HG03378 (cell line): ENCODE data around the gene TRPM3.
"Not testable (repeated sequence)": the region's sequence is repeated elsewhere in the genome, so short reads cannot be mapped to it uniquely, and the experiment has no call there.

Experiments used
- ATAC-seq: cut with Tn5 transposase; IDR thresholded peaks from one replicate; pipeline ENCODE4 v1.9.1; 2021; ENCODE audit warnings: mild to moderate bottlenecking, moderate library complexity; ENCODE audit not compliant: unreplicated experiment

The TRPM3 gene

DNA sequence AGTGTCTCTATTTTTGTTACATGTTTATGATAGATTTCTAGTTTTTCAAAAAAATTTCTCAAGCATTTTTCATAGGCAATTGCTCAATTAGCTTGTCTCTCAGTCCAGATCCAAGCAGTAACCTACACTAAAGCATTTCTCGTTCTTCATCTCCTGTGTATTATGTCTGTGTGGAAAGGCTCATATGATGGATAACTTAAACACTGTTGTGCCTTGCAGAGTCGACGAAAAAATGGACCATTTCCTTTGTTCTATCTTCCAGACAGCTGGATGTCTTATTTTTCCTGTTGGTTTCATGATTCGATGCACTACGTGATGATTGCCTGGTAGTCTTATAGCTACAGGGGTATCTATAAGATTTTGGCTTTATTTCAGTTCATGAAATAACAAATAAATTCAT lies 347.8 kb downstream of the TRPM3 start:
- ATAC-seq = no peak

DNA sequence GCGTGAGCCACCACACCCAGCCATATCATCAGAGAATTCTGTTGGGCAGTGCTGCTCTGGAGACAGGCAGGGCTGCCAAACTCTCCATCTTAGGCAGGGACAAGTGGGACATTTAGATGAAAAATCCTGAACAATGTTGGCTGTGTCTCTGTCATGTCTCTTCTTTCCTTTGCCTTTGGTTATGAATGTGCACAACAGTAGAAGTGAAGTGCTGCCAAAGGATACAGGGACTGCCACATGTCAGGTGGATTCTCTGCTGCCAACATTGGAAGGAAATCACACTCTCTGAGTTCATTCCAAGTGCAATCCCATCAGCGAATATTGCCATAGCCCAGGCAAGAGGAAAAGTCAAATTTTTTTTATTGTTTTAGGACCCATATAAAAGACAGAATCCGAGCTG lies 348.8 kb downstream of the TRPM3 start:
- ATAC-seq = no peak

DNA sequence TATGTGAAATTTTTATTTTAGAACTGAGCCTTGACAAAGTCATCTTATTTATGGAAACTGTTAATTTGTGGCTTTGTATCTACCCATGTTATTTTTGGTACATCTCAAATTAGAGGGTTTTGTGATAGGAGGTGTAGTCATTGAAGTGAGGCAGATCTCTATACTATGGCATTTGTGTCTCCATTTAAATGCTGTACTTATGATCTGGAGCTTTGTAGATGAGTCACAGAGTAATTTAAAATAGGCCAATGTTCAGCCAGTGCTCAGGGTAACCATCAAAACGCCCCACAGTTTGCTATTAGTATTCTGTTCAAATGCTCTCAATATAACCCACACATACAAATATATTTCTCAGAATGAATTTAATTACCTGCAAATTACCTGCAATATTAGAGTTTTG lies 355.5 kb downstream of the TRPM3 start:
- no peak for ATAC-seq

DNA sequence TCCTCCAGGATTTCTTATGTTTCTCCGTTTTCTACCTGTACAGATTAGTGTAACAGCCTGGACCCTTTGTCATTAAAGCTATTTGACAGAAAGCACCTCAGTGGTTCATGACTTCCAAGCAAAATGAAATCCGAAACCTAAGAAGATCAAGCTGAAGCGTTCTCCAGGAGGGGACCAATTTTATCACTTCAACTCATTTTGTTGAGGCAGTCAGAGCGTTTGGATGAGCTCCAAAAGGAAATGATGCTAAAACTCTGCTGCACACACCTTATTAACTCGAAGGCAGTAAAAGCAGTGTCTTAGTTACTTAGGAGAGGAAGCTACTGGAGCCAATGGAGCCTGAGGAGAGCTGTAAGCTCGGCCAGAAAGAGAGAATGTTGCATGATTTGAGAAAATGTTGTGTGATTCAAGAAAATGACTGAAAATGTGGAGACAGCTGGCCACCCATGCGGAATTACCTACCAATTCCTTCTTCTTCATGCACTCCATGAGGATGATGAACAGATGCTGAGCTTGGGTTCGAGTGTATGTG lies 360.2 kb downstream of the TRPM3 start:
- no peak for ATAC-seq

DNA sequence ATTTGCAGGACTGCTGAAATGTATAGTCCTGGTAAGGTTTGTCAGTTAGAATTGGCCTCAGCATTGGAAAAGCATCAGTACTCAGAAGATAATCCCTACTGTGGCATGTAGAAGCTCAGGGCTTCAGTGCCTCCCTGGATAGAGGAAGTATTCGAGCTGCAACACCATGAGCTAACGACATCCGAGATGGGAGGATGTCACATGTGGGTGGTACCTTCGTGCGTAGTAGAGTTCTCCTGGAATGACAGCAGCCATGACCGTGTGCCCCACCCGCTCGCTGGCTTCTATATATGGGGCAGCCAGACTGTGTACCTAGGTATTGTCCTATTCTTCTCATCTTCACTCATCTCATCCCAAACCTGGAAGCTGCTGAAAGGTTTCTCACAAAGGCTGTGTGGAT lies 361.2 kb downstream of the TRPM3 start:
- ATAC-seq = no peak

DNA sequence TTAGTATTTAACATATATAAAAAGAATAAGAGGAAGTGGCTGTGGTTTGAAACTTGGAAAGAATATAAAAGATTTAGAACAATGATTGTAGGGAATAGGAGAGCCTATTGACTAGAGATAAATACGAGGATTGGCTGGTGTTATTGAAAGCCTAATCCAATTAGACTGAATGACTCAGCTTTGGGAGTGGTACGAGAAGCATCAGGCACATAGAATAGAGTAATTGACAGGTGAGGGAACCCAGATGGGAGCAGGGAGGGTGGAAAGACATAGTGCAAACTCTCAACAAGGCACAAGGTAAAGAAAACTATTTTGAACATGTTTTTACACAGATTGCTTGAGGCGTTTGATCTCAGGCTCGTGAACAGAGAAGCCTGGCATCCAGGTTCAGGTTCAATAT lies 368.1 kb downstream of the TRPM3 start:
- ATAC-seq = no peak

DNA sequence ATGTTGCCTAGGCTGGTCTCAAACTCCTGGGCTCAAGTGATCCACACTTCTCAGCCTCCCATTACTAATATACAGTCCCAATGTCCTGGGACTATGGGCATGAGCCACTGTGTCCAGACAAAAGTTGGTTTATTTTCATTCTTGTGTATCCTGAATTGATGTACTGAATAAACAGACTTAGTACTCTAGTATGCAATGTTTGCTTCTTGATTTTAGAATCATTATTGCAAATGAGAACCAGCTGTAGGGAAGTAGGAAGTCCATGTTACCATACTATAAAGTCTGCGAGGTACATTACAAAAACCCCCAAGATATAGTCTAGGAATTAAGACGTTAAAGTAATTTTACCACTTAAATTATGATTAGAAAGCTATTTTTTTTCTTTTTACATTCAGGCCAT lies 372.4 kb downstream of the TRPM3 start:
- ATAC-seq = no peak

DNA sequence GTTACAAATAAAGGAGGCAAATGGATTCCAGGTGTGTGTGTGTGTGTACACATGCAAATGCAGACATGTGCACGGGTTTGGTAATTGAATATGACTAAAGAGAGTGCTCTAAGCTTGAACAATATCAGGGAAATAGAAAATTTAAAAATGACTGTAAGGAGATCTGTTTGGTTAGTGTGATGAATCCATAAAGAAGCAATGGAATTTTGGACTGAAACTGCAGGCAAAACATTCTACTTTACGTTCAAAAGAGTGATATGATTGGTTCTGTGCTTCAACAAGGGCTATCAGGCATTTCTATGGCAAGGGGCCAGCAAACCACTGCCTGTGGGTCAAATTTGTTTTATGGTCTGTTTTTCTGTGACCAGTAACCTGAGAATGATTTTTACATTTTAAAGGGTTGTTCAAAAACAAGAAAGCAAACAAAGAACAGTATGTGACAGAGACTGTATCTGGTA lies 374.1 kb downstream of the TRPM3 start:
- ATAC-seq = no peak

DNA sequence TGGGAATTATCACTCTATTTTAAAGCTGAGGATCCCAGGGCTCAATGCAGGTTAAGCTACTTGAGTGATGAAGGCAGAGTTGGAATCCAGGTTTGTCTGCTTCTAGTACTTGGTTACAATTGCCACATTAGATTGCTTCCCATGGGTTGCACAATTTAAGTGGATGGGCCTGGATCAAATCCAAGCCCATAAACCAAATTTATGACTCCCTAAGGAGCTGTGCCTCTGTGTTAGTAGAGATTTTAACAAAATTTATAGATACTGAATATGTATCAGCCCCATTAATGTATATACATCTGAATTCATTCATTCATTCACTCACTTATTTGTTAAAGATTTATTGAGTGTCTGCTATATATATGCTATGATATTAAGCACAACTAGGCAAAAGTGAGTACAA lies 374.7 kb downstream of the TRPM3 start:
- ATAC-seq = no peak

DNA sequence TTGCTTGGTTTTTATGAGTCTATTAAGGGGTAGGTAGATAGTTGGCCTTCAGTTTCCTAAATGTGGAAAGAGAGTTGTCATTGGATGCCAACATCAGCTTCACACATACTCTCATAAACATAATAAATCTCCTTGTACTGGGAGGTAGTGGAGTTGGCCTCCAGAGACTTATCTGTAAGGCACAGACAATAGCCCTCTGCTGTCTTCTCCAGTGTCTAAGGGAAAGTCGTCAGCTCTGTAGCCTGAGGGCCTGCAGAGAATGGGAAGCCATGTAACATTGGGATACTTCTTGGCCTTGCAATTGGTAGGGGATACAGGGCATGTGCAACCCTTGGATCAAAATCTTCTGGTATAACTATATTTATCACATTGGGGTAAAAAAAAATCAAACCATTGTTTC lies 375.1 kb downstream of the TRPM3 start:
- ATAC-seq = no peak

DNA sequence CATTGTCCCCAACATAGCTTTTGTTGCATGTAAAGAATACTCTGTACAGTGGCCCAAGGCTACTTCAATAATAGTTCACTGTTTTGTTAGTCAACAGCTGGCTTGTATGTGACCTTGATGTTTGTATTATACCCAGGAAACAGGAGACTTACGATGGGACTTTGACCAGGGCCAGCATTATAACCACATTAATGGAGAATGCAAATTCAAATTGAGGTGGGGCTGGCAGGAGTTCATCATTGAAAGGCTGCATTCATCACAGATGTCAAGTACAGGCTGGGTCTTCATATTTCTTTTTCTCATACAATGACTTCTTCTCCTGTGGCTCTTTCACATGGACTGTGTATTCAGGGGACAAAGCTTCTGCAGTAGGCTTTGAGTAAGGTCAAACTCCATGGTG lies 396.6 kb downstream of the TRPM3 start:
- ATAC-seq = not testable (repeated sequence)

DNA sequence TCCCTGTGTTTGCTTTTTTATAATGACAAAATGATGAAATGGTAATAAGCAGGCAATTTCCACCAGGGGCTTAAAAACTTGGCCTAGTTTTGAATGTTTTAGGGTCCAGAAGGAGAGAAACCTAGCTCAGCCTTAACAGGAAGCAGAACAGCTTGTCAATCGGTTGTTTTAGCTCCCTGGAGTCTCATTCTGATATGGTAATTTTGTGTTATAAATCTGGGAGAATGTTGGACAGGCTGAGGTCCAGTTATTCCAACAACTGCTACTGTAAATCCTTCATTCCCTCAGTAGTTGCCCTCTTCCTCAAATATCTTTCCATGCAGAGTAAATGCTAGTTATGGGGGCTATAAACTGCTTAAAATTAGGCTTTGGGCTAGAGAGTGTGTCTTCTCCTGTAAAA lies 397.4 kb downstream of the TRPM3 start:
- not testable (repeated sequence) for ATAC-seq

DNA sequence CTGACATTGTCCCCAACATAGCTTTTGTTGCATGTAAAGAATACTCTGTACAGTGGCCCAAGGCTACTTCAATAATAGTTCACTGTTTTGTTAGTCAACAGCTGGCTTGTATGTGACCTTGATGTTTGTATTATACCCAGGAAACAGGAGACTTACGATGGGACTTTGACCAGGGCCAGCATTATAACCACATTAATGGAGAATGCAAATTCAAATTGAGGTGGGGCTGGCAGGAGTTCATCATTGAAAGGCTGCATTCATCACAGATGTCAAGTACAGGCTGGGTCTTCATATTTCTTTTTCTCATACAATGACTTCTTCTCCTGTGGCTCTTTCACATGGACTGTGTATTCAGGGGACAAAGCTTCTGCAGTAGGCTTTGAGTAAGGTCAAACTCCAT lies 414.6 kb downstream of the TRPM3 start:
- not testable (repeated sequence) for ATAC-seq

DNA sequence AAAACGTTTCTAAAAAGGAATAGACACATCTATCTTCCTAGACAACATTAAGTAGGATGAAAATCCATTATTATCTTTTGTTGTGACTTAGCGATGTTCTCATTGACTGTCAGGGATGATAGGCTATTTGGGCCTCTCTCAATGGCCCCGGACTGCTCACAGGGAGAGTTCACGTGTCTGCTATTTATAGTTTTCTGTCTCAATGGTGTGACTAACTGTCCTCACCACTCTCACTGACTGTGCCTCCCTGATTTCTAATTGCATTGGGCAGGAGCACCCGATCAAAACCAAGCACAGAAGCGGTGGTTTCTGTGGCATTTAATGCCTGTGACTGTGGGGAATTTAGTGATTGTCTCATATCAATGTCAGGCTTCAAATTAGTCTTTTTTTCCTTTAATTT lies 420.3 kb downstream of the TRPM3 start:
- ATAC-seq = no peak

DNA sequence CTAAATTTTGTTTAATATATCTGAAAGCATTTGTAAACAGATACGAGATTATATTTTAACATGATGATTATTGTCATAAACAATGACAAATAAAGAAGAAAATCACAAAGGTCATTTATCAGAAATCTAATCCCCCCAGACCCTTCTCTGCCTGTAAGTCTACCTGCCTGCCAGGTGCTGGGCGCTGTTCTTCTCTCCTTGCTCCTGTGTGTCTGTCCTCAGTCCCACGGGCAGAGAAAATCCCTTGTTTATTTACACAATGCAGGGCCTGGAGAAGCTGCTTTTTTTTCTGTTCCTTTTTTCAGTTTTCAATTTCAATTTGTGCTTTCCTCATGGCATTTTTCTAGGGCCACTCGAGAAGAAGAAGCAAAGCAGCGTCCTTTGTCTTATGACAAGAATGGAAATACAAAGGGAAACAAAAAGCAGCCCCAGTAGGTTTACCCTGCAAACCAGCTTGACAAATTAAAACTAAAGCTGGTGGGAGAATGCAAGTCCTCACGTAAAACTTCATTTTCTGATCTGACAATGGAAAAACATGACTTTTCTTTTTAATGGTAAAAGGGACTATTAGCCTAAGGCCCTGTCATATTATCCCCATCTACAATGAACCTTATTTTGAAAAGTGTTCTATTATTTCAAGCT lies 424.6 kb downstream of the TRPM3 start:
- no peak for ATAC-seq

DNA sequence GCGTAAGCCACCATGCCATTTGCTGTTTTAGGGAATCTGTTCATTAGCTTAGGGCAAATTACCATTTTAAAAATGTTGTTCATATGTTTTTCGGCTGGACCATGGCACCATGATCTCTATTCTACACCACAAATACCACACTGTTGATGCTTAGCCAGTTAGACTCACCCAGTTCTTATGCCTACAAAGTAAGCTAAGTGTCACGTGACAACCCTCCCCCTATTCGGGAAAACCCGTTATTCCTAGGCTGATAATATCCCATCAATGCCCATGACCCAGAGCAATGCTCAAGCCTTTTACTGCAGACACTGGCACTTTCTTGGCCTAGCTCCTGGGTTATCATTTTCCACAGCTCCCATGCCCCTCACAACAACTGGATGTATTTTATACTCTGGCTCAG lies 426.7 kb downstream of the TRPM3 start:
- no peak for ATAC-seq

DNA sequence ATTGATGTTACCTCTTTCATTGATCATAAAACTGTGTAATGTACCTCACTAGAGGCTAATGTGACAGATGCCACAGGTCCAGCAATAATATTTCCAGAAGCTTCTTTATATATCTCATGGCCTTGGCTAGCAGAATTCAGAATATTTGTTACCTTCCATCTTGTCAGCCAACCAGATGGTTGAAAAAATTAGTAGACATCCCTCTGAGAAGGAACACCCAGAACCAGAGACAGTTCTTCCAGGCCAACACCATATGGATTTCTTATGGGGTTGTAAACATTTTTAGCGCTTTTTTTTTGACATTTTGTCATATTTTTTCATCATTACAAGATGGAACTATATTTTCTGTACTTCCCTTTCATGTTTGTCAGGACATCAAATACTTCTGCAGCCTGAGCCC lies 428.2 kb downstream of the TRPM3 start:
- ATAC-seq = no peak

DNA sequence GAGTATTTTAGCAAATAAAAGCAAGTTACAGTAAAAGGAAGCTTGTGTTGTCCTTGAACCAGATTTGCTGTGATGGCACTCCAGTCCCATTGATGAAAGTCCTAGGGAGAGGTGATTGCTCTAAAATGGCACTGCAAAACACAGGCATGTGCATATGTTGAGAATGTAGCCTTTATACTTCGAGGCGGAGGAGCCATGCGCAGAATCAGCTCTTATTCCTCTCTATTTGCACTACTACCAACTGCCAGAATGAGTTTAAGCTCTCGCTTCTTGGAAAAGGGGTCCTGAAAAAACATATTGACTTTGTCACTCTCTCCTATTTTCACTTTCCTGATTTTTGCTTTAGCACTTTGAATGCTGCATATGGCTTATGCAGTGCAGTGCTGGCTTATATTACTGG lies 429.0 kb downstream of the TRPM3 start:
- ATAC-seq = no peak

DNA sequence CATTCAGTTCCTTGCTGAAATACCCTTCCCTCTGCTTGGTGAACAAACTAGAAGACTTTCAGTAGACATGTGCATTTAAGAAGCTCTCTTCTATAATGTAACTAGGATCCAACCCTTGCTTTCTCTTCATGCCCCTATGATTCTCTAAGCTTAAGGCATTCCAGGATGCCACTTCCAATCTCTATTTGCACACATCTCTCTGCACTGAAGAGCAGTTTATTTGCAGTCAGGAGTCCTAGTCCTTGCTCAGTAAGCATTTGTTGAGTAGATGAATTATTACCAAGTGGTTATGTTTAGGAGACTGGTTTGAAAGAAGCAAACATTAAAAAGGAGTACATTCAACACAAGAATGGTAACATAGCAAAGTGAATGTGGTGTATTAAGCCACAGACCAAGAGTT lies 432.7 kb downstream of the TRPM3 start:
- ATAC-seq = no peak

DNA sequence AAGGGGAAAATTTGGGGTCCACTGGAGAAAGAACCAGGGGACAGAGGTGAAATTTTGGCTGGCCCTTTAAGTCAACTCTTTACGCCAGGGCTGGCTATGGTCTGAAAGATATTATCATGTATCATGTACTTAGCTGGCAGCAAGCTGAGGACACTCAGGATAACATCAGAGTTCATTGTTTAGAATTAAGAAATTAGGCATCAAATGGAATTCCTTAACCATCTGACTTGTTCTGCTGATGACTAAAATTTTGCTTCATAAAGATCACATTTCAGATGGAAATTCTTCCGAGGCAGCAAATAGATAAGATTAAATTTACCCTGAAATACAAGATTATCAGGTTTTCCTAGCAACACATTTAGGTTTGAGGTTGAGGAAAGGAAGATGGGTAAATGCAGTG lies 437.6 kb downstream of the TRPM3 start:
- ATAC-seq = no peak

DNA sequence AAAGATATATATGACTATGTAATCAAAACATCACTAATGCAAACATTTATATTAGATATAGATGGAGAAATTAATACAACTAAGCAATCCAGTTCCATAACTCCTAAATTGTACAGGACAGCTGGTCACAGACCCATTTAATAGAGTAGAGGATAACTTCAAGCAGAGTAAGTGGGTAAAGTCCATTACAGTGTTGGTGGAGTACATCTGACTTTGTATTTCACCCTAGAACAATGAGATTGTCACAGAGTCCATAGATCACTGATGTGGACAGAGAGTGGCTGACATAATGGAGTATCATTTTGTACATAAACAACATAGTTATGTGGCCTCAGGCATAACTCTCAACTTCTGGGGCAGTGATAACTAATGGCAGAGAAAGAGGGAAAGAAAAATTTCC lies 439.1 kb downstream of the TRPM3 start:
- ATAC-seq = no peak

DNA sequence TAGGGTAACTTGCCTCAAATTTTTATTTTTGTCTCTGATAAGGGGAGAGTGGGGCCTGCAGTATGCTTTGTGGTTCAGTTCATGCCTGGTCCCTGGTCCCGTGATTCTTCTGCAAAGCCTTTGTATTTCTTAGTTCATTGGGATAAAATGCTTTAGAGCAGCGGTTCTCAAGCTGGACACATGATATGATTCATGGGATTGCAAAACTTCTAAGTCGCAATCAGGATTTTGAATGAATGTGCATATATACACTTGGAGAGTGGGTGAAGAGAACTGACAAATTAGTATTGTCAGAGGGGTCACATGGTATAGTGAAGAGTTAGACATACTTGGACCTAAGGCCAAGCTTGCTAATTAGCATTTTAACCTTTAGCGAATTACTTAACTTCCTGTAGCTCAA lies 441.6 kb downstream of the TRPM3 start:
- no peak for ATAC-seq

DNA sequence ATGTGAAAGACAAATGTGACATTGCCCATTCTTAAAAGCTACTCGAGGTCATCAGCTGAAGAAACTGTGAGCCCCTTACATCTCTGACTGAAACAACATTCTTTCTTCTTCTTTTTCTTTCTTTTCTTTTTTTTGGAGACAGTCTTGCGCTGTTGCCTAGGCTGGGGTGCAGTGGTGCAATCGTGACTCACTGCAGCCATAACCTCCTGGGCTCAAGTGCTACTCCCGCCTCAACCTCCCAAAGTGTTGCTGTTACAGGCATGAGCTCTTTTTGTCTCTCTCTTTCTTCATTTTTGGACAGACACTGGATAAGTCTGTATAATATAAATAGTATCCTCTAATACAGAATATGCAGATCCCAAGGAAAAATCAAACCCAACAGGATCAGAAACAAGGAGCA lies 443.3 kb downstream of the TRPM3 start:
- ATAC-seq = no peak
